SH-SY5Y (cell line): ENCODE data around the gene PLCG1.

Experiments
- GATA2 ChIP-seq: IDR thresholded peaks from 2 replicates; pipeline ENCODE4 v1.6.1; 2011; ENCODE audit warnings: mild to moderate bottlenecking, low read depth, low read length
- GATA3 ChIP-seq: IDR thresholded peaks from 2 replicates; pipeline ENCODE4 v1.6.1; 2011; ENCODE audit warnings: low read depth, mild to moderate bottlenecking, low read length, moderate library complexity

- TF ChIP-seq GATA2 (no peak), GATA3 (no peak)
Observed at GRCh38 chr20:41111578-41111951, 25.8 kb upstream of the PLCG1 start.
